ENCODE measurements around the gene NUP93.
A peak's percentile ranks its signal among the peaks of the same experiment; 100 is the strongest.

The NUP93 gene

DNA sequence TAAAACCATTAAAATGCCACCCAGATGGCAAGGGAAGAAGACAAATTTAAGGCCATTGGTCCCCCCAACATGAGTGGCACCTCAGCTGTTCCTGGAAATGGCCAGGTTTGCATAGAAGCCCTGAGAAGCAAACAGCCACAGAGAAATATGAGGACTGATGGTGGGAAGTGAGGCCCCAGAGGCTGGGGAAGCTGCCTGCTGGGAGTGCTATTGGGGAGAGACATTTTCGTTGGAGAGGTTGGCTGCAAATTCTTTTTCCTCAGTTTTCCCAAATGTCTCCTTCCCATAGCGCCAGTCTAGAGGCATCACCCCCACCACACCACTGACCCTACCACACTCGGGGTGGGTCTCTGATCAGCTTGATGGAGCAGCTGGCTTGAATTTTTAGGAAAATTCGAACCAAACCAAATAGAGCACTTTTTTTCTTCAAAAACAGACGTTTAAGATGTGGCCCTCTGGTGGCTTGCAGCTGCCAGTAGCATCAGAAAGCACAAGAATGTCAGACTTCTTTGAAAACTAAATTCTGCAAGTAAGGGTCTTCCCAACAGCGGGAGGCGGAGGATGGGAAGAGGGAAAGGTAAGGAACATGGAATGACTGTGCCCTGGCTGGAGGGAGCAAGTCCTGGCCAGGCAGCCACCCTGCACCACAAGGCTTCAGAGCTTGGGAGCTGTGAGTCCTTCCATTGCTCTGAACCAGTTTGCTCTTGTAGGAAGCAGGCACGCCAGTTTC, 121.9 kb downstream of the NUP93 start:
- TF ChIP-seq CTCF (IDR thresholded peaks at IDR 0.05): peak; percentile 25

DNA sequence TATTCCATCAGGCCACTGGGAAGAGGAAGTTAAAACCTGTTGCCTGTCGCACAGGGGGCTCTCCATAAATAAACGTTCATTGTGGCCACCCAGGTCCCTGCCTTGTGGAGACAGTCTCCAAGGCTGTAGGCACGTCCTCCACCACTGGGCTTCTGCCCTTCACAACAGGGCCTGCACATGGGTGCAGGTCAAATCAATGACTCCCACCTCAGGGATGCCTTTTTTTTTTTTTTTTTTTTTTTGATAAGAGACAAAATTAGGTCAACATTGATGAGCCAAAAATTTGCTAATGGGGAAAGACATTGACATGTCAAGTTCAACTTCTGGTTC, 122.4 kb downstream of the NUP93 start:
- TF ChIP-seq CTCF (IDR thresholded peaks at IDR 0.05): no peak

DNA sequence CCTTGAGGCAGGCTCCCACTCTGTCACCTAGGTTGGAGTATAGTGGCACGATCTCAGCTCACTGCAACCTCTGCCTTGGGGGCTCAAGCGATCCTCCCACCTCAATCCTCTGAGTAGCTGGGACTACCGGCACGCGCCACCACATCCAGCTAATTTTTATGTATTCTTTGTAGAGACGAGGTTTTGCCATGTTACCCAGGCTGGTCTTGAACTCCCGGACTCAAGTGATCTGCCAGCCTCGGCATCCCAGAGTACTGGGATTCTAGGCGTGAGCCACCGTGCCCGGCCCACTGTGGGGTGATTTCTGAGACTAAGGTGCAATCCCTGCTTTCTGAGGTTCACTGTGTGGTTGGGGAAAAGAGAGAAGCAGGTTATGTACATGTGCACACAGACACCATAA, 123.0 kb downstream of the NUP93 start:
- TF ChIP-seq CTCF (IDR thresholded peaks at IDR 0.05): no peak

DNA sequence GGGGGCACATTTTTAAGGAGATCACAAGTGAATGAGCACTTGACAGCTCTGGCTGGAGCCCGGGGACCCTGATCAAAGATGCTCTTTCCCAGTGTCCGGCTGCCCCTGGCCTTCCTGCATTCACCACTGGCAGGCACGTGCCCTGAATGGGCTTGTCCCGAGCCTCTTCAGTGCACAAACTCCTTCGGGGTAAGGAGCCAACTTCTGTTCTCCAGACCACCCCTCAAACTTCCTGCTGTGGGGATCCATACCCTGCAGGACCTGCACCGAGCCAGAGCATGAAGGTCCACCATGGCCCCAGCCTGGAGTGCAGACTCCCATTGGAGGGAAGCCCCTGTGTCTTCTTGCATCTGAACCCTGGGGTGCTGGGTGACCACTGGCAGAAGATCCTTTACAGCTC, 125.3 kb downstream of the NUP93 start:
- no peak for TF ChIP-seq CTCF (IDR thresholded peaks at IDR 0.05)

GRCh38 chr16:56855946-56856345, 126.0 kb downstream of the NUP93 start:
- TF ChIP-seq CTCF (IDR thresholded peaks at IDR 0.05): no peak

GRCh38 chr16:56856876-56857447, 127.0 kb downstream of the NUP93 start:
- no peak for TF ChIP-seq CTCF (IDR thresholded peaks at IDR 0.05)

DNA sequence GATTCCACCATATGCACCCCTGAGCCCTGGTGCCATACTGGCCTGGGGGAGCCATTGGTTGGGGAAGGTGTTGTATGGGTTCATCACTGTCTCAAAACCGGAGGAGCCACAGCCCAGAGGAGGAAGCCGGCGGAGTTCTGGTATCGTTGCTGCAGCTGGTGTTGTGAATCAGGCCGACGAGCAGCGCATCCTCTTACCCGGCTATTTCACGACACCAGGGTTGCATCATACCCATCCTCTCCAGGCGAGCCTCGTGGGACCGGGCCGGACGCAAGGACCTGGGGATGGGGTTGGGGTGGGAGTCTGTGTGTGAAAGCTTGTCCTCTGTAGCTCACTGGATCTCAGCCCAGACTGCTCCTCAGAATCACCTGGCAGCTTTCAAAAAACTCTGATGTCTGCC, 128.4 kb downstream of the NUP93 start:
- TF ChIP-seq CTCF (IDR thresholded peaks at IDR 0.05): no peak

DNA sequence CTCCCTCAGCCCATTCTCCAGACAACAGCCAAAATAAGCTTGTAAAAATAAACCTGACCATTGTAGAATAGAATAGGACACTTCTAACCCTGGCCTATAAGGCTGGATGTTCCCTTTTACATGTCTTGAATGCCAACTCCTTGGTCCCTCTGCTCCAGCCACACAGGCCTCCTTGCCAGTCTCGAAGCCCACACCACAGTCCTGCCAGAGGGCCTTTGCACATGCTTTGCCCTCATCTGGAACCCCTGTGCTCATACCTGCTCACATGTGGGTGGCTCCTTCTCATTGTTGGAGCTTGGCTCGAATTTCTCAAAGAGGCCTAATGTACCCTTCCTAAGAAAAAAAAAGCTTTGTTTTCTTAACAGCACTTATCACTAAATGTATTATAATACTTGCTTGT, 129.7 kb downstream of the NUP93 start:
- TF ChIP-seq CTCF (IDR thresholded peaks at IDR 0.05): no peak
